HL-60 (cell line): ENCODE results near the gene CSMD2.

Experiments
- DNase-seq, 2 experiments: peaks; one replicate each; pipeline ENCODE4 v3.0.0-alpha.2; 2010 to 2020; ENCODE audit warnings: low read depth in 1 of 2, low spot score in 1 of 2
- H3K27ac ChIP-seq: fragments of 250-450 bp; sonication (Bioruptor Pico); replicated peaks from 2 replicates; pipeline ENCODE4 v1.5.1; 2020; ENCODE audit warnings: mild to moderate bottlenecking, moderate library complexity
- H3K27me3 ChIP-seq: fragments of 250-450 bp; sonication (Bioruptor Pico); 2 replicates; pipeline ENCODE4 v1.5.1; 2021; ENCODE audit warnings: mild to moderate bottlenecking, moderate library complexity; ENCODE audit not compliant: insufficient read depth, poor library complexity, severe bottlenecking
- H3K4me3 ChIP-seq: replicated peaks from 2 replicates; pipeline ENCODE4 v1.5.1; 2011; ENCODE audit warnings: mild to moderate bottlenecking, control low read depth, low read length; ENCODE audit not compliant: insufficient read depth
- CTCF ChIP-seq: IDR thresholded peaks from one replicate; pipeline ENCODE4 v1.5.1; 2011; ENCODE audit warnings: low read length, control low read depth, inconsistent platforms; ENCODE audit not compliant: insufficient read depth
- GABPA ChIP-seq: IDR thresholded peaks from 2 replicates; pipeline ENCODE4 v1.6.1; 2012; ENCODE audit warnings: low read depth
- POLR2AphosphoS5 ChIP-seq: IDR thresholded peaks from 2 replicates; pipeline ENCODE4 v1.6.1; 2012; ENCODE audit warnings: low read depth
- REST ChIP-seq: IDR thresholded peaks from 2 replicates; pipeline ENCODE4 v1.6.1; 2012; ENCODE audit warnings: low read depth; ENCODE audit not compliant: insufficient replicate concordance
- SPI1 ChIP-seq: IDR thresholded peaks from 2 replicates; pipeline ENCODE4 v1.6.1; 2012; ENCODE audit warnings: low read depth, mild to moderate bottlenecking, borderline replicate concordance

Gene CSMD2

GRCh38 chr1:33601751-33602150 is 563.3 kb downstream of the CSMD2 start:
- Histone ChIP-seq H3K27ac (no peak overlapping the region), H3K4me3 (no peak overlapping the region), H3K27me3 (no peaks in the 10 kb centered on the region)
- no peak for TF ChIP-seq POLR2AphosphoS5
- TF ChIP-seq REST = no peak
- TF ChIP-seq SPI1 = no peak
- TF ChIP-seq CTCF = no peak
- TF ChIP-seq GABPA = no peak
- no peak for DNase-seq

GRCh38 chr1:33599516-33600115 is 565.4 kb downstream of the CSMD2 start:
- H3K27me3 ChIP-seq = no peaks in the 10 kb centered on the region
- H3K4me3 ChIP-seq = no peak overlapping the region
- no peak overlapping the region for H3K27ac ChIP-seq
- DNase-seq = peak; percentile 52 to 58
- TF ChIP-seq GABPA (no peak), SPI1 (peak; percentile 40; the same call in 1 of the 2 replicates), CTCF (no peak)

- H3K27ac ChIP-seq = no peak overlapping the region
- no peaks in the 10 kb centered on the region for H3K27me3 ChIP-seq
- no peak overlapping the region for H3K4me3 ChIP-seq
- no peak for DNase-seq
- TF ChIP-seq GABPA = no peak
- no peak for TF ChIP-seq REST
- TF ChIP-seq CTCF = no peak
- no peak for TF ChIP-seq SPI1
- TF ChIP-seq POLR2AphosphoS5 = no peak
Observed at GRCh38 chr1:33588726-33589125, 576.3 kb downstream of the CSMD2 start.

- TF ChIP-seq REST = no peak
- no peak for TF ChIP-seq CTCF
- no peak for TF ChIP-seq POLR2AphosphoS5
- TF ChIP-seq GABPA = no peak
- TF ChIP-seq SPI1 = no peak
- Histone ChIP-seq H3K27ac (no peak overlapping the region), H3K4me3 (no peak overlapping the region), H3K27me3 (peaks cover 2% of the 10 kb centered on the region)
- no peak for DNase-seq
Observed at GRCh38 chr1:33586795-33587194, 578.2 kb downstream of the CSMD2 start.
